NCI-H2227 treated with DMSO at 0.1 percent for 48 hours (cell line): ENCODE results near the gene KCNH2.
A peak's percentile ranks its signal among the peaks of the same experiment; 100 is the strongest.

Experiments
- DNase-seq: peaks from one replicate; lab custom pipeline; 2025; lab: John Stamatoyannopoulos, UW

Gene KCNH2

DNA sequence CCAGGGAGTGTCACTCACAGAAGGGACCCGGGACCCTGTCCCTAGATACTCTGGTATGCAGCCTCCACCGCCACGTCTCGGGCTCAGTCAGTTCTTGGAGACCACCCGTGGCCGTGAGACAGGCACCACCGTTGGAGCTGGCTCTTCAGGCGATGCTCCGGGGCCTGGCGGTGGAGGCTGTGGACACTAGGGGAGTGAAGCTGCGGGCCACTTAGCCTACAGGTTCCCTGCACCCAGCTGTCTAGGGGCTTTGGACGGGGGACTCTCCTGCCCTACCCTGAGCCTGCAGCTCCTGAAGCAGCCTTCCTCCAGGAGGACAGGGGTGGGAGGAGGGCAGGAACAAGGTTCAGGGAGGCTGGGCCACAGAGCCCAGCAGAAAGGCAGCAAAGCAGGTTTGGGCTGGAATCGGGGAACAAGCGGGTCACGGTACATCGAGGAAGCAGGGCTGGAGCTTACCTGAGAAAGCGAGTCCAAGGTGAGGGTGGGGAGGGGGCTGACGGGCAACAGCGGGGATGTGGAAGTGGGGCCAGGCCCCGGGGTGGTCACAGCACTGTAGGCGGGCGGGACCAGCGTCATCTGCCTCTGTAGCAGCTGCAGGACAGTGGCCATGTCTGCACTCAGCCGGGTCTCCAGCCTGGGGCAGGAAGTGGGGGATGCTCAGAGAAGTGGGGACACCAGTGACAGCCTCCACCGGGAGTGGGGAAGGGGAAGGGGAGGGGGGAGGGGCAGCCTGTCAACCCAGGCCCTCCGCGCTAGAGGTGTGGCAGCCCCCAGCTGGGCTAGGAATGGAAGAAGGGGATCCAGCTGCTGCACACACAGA, 31.5 kb downstream of the KCNH2 start:
- no peak for DNase-seq

DNA sequence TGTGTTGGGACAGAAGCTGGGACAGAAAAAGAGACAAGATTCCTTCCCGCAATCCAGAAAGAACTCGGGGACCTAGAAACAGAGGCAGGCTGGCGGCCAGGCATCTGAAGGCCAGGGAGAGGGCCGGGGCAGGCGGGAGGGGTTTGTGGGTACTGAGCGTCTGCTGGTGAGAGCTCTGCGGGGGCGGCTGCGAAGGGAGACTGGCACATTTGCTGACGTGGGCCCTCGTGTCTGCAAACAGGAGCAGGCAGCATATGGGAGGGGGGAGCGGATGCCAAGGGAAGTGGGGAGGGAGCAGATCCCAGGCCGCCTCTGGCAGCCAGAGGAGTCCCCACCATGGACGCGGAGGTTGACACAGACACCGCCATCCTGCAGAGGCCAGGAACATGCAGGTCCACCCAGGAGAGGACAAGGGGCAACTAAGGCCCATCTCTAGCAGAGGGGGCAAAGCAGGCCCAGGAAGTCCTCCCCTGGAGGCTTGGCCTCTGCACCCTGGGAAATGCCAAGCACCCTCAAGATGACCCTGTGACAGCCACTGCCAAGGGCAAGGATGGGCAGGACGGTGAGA, 32.2 kb downstream of the KCNH2 start:
- no peak for DNase-seq

GRCh38 chr7:150945171-150945852, 32.8 kb downstream of the KCNH2 start:
- no peak for DNase-seq

DNA sequence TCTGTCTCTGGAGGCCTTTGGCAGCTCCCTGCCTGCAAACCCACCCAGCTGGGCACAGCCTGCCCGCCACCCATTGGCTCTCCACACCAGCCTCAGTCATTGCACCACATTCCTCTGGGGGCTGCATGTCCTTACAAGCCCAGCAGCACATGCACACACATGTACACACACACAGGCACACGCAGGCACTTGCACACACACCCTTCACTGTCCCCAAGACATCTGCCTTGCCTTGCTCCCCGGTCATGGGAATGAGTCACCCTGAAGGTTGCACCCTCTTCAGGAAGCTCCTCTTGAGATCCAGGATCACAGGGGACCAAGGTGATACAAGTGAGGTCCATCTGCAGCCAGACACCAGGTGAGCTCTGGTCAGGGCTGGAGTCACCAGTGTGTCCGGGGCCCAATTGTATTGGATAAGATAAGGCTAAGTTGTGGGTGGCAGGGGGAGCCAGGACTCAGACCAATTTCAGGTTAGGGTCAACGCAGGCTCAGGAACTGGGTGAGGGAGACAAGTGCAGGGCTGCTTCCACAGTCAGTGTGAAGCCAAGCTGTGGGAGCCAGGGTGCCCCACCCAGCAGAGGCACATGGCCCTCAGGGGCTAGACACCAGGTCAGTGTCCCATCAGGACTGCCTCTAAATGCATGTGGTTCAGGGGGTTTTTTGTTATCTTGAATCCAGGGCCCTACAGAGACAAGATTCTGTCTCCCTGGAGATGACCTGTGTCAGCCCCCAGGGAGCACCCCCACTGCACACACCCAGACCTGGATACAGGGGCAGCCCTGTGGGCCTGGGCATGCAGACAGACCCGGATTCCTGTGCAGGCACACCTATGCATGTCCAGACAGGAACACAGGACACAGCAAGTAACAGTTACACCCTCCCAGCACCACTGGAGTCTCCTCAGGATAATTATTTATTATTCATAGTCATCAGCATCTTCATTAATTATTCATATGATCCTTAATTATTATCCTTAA, 33.8 kb downstream of the KCNH2 start:
- DNase-seq, result no peak

DNA sequence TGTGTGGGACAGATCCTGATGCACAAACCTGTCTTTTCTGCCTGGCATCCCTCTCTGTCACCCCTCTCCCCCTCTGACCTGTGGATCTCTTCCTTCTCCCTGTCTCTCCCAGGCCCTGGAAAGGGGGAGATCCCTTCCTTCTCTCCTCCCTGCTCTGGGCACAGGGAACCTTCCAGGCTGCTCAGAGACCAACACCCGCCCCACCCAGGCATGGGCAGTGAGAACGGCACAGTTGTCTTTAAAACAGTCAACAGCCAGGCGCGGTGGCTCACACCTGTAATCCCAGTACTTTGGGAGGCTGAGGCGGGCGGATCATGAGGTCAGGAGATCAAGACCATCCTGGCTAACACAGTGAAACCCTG, 34.7 kb downstream of the KCNH2 start:
- no peak for DNase-seq

- no peak for DNase-seq
These were observed 35.3 kb downstream of the KCNH2 start for GRCh38 chr7:150942591-150943452.

- DNase-seq, result no peak
These were observed 36.0 kb downstream of the KCNH2 start for GRCh38 chr7:150942001-150942590.

DNA sequence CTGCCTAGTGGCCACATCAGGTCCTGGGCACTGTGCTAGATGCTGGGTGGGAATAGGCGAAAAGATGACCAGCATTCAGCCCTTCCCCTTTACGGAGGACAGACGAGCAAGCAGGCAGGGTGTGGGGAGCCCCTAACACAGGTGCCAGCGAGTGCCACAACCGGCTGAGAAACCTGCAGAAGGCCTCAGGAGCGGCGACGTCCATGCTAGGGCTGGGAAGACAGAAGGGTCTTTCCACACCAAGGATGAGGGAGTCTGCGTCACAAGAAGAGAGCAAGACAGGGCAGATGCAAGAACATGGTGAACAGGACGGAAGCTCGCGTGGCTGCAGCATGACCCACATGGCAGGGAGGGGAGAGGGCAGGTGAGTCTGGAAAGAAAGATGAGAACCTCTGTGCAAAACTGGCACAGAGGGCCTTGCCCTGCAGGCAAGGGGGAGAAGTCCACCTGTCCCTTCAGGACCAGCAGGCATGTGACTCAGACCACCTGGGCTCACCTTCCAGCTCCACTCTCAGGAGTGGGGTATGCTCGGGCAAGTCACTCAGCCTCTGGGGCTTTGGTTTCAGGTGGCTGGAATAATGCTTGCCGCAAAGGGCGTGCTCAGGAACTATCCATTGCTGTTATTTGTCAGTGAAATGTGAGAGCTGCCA, 36.6 kb downstream of the KCNH2 start:
- no peak for DNase-seq

GRCh38 chr7:150940431-150941102, 37.6 kb downstream of the KCNH2 start:
- DNase-seq, result peak; percentile 33

DNA sequence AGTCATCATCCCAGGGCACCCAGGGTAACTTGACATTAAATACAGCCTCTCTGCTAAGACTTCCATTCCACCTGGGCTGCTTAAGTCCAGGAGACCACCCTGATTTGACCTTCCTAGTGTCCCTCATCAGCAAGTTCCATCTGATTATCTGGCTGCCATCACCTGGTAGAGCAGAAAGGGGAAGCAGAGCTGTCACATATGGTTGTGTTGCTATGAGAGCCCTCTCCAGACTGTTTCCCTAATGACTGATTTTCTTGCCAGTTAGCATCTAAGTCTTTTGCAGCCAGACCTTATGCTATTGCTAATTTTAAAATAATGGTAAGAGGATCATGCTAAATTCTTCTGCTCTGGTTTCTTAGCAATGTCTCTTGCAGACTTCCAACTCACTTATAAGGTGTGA, 38.7 kb downstream of the KCNH2 start:
- DNase-seq, result no peak

- DNase-seq, result no peak
These were observed 39.1 kb downstream of the KCNH2 start for GRCh38 chr7:150939052-150939451.

- DNase-seq, result no peak
These were observed 39.6 kb downstream of the KCNH2 start for GRCh38 chr7:150938566-150938965.

DNA sequence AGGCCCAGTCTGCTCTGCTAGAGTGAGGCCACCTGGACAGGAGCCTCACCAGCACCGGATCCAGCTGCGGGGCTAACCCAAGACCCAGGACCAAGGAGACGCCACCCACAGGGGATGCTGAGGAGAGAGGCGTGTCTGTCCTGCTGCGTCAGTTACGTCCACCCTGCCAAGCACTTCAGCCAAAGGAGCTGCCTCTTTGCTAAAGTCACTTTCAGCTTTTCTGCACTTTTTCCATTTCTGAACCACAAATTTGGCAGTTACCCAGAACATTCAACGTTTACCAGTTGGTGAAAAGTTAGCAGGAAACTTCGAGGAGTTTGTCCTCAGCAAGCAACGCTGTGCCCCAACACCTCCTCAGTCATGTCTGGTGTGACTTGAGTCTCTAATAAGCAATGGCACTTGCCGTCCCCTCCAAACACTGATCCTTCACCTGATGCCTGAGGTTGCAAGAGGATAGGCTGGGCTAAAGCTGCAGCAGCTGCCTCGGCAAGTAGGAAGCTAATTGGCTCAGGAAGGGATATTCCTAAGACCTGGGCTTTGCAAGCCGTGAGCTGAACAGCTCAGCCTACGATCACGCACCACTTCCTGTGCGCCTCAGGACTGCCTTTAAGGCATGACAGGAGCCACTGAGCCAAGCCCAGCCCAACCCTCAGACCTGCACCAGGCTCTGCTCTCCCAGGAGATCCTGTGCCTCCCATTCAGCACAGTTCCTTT, 40.1 kb downstream of the KCNH2 start:
- peak; percentile 11 for DNase-seq

- DNase-seq, result no peak
These were observed 42.1 kb downstream of the KCNH2 start for GRCh38 chr7:150936018-150936417.

GRCh38 chr7:150935149-150935548, 43.0 kb downstream of the KCNH2 start:
- DNase-seq, result no peak

DNA sequence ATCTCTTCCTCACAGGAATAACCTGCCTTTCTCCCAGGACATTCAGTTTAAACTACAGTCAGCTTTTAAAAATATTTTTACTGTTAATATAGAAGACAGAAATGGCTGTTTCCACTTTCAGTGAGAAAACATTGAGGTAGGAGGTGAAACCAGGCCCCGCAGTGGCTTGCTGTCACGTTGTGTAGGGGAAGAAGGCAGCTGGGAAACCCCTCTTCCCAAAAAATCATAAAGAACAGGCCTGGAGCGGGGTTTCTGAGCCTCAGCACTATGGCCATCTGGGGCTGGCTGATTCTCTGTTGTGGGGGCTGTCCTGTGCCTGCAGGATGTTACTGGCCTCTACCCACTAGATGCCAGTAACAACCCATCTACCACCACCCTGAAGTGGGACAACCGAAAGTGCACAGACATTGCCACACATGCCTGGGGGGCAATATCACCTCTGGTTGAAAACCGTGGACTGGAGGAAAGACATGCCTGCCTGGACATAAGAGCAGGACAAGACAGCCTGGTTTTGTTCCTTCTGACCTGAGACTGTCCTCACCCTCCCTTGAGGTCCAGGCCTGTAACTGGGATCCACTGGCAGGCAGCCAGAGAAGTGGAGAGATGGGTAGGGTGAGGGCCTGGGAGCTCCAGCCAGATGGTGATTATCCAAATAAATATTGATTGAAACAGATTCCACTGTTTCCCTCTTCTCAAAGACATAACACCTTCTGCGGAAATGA, 43.9 kb downstream of the KCNH2 start:
- DNase-seq, result no peak

GRCh38 chr7:150931199-150931869, 46.8 kb downstream of the KCNH2 start:
- peak; percentile 26 for DNase-seq

- DNase-seq, result no peak
These were observed 49.6 kb downstream of the KCNH2 start for GRCh38 chr7:150928541-150928940.
